DMS 273 (cell line): Measurements from ENCODE around the gene LHFPL6.

Experiments used
- DNase-seq: peaks from one replicate; lab custom pipeline; 2025; ENCODE audit not compliant: unreplicated experiment; lab: John Stamatoyannopoulos, UW

LHFPL6 gene

GRCh38 chr13:39602614-39603366, at the start of gene LHFPL6:
LHFPL6 (minus strand) TSS chr13:39603193.
- DNase-seq, result peak; percentile 88

GRCh38 chr13:39646122-39646521, 43.1 kb upstream of the LHFPL6 start:
- DNase-seq, result no peak

- no peak for DNase-seq
These were observed 38.7 kb upstream of the LHFPL6 start for GRCh38 chr13:39641645-39642044.

- no peak for DNase-seq
These were observed 34.9 kb upstream of the LHFPL6 start for GRCh38 chr13:39637890-39638289.

- no peak for DNase-seq
These were observed 32.6 kb upstream of the LHFPL6 start for GRCh38 chr13:39635564-39635963.

GRCh38 chr13:39632994-39633393, 30.0 kb upstream of the LHFPL6 start:
- DNase-seq, result no peak

- no peak for DNase-seq
These were observed 28.3 kb upstream of the LHFPL6 start for GRCh38 chr13:39631307-39631706.

GRCh38 chr13:39623466-39623865, 20.5 kb upstream of the LHFPL6 start:
- DNase-seq, result no peak

- DNase-seq, result no peak
These were observed 15.6 kb upstream of the LHFPL6 start for GRCh38 chr13:39618561-39618960.

- peak; percentile 77 for DNase-seq
These were observed 13.2 kb upstream of the LHFPL6 start for GRCh38 chr13:39616087-39616694.

GRCh38 chr13:39612023-39612637, 9.1 kb upstream of the LHFPL6 start:
- peak; percentile 74 for DNase-seq

- no peak for DNase-seq
These were observed 4.9 kb upstream of the LHFPL6 start for GRCh38 chr13:39607876-39608275.

GRCh38 chr13:39605677-39606320, 2.8 kb upstream of the LHFPL6 start:
- DNase-seq, result no peak

GRCh38 chr13:39604756-39605155, 1.8 kb upstream of the LHFPL6 start:
- DNase-seq, result no peak

GRCh38 chr13:39603424-39603947, 493 bp upstream of the LHFPL6 start:
- DNase-seq, result peak; percentile 57

GRCh38 chr13:39602277-39602613, 748 bp downstream of the LHFPL6 start:
- DNase-seq, result no peak

GRCh38 chr13:39601636-39602035, 1.4 kb downstream of the LHFPL6 start:
- no peak for DNase-seq

GRCh38 chr13:39600766-39601165, 2.2 kb downstream of the LHFPL6 start:
- peak; percentile 17 for DNase-seq

- no peak for DNase-seq
These were observed 3.2 kb downstream of the LHFPL6 start for GRCh38 chr13:39599842-39600241.

GRCh38 chr13:39599012-39599411, 4.0 kb downstream of the LHFPL6 start:
- DNase-seq, result no peak

- peak; percentile 58 for DNase-seq
These were observed 5.2 kb downstream of the LHFPL6 start for GRCh38 chr13:39597838-39598237.

GRCh38 chr13:39596685-39597084, 6.3 kb downstream of the LHFPL6 start:
- peak; percentile 17 for DNase-seq
